ENCODE measurements around the gene CERS4.

CERS4 gene

DNA sequence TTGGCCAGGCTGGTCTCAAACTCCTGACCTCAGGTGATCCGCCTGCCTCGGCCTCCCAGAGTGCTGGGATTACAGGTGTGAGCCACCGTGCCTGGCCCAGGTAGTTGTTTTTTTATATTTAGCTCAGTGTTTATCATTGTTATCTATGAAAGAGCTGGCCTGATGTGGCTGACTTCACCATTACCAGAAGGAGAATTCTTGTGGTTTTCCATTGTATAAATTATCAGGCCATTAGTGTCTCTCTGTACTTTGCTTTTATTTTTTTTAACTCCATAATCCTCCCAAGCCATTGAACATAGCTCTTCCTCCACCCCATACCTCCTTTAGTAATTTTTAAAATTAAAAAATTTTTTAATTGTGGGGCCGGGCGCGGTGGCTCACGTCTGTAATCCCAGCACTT, 24.2 kb downstream of the CERS4 start:
- Histone ChIP-seq H2AFZ (ENCODE audit: low read depth, low read length) (no peak overlapping the region), H3K9ac (ENCODE audit: low read depth, low read length) (no peak overlapping the region), H3K27ac (ENCODE audit: low read length) (no peak overlapping the region), H3K4me3 (ENCODE audit: low read depth in 1 of 2, low read length in 2 of 2) (no peak overlapping the region), H3K36me3 (ENCODE audit: insufficient read depth, low read length) (no peaks in the 10 kb centered on the region), H3K4me1 (ENCODE audit: insufficient read depth, low read length) (no peaks in the 10 kb centered on the region), H3K4me2 (ENCODE audit: insufficient read depth, low read length) (no peak overlapping the region), H3K27me3 (ENCODE audit: insufficient read depth, low read length, poor library complexity) (no peaks in the 10 kb centered on the region), H3K79me2 (ENCODE audit: insufficient read depth, low read length) (no peaks in the 10 kb centered on the region), H3K9me3 (ENCODE audit: insufficient read depth, low read length, severe bottlenecking) (peaks cover 6% of the 10 kb centered on the region), H4K20me1 (ENCODE audit: insufficient read depth, low read length) (no peaks in the 10 kb centered on the region)
- ATAC-seq (ENCODE audit: insufficient read depth, low read depth) (no peak), DNase-seq (no peak)
- TF ChIP-seq, protein P1, sequence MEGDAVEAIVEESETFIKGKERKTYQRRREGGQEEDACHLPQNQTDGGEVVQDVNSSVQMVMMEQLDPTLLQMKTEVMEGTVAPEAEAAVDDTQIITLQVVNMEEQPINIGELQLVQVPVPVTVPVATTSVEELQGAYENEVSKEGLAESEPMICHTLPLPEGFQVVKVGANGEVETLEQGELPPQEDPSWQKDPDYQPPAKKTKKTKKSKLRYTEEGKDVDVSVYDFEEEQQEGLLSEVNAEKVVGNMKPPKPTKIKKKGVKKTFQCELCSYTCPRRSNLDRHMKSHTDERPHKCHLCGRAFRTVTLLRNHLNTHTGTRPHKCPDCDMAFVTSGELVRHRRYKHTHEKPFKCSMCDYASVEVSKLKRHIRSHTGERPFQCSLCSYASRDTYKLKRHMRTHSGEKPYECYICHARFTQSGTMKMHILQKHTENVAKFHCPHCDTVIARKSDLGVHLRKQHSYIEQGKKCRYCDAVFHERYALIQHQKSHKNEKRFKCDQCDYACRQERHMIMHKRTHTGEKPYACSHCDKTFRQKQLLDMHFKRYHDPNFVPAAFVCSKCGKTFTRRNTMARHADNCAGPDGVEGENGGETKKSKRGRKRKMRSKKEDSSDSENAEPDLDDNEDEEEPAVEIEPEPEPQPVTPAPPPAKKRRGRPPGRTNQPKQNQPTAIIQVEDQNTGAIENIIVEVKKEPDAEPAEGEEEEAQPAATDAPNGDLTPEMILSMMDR (IDR thresholded peaks at IDR 0.05; ENCODE audit: borderline replicate concordance, extremely low read depth, low read length, poor library complexity, severe bottlenecking) = no peak
- no peak for TF ChIP-seq EZH2 (IDR thresholded peaks at IDR 0.05; ENCODE audit: borderline replicate concordance, low read depth, low read length, severe bottlenecking)

DNA sequence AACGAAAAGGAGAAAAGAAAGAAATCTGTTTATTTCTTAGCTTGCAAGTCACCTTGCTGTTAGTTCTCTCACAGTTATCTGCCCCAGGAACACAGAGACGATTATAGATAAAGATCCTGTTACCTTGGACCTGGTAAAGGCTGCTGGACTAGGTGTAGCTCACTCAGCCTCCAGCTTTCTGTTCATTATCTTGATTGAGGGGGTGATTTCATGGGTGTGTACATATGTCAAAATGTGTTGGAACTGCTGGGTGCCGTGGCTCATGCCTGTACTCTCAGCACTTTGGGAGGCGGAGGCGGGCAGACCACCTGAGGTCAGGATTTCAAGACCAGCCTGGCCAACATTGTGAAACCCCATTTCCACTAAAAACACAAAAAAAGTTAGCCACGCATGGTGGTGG, 27.9 kb downstream of the CERS4 start:
- Histone ChIP-seq H3K79me2 (ENCODE audit: insufficient read depth, low read length) (no peaks in the 10 kb centered on the region), H3K4me3 (ENCODE audit: low read depth in 1 of 2, low read length in 2 of 2) (no peak overlapping the region), H3K9me3 (ENCODE audit: insufficient read depth, low read length, severe bottlenecking) (no peaks in the 10 kb centered on the region), H3K9ac (ENCODE audit: low read depth, low read length) (no peak overlapping the region), H3K27ac (ENCODE audit: low read length) (no peak overlapping the region), H3K36me3 (ENCODE audit: insufficient read depth, low read length) (no peaks in the 10 kb centered on the region), H3K27me3 (ENCODE audit: insufficient read depth, low read length, poor library complexity) (no peaks in the 10 kb centered on the region), H4K20me1 (ENCODE audit: insufficient read depth, low read length) (no peaks in the 10 kb centered on the region), H3K4me2 (ENCODE audit: insufficient read depth, low read length) (no peak overlapping the region), H3K4me1 (ENCODE audit: insufficient read depth, low read length) (no peaks in the 10 kb centered on the region), H2AFZ (ENCODE audit: low read depth, low read length) (no peak overlapping the region)
- TF ChIP-seq, protein P1 (IDR thresholded peaks at IDR 0.05; ENCODE audit: borderline replicate concordance, extremely low read depth, low read length, poor library complexity, severe bottlenecking) = no peak
- no peak for TF ChIP-seq EZH2 (IDR thresholded peaks at IDR 0.05; ENCODE audit: borderline replicate concordance, low read depth, low read length, severe bottlenecking)
- DNase-seq (no peak), ATAC-seq (ENCODE audit: insufficient read depth, low read depth) (no peak)

DNA sequence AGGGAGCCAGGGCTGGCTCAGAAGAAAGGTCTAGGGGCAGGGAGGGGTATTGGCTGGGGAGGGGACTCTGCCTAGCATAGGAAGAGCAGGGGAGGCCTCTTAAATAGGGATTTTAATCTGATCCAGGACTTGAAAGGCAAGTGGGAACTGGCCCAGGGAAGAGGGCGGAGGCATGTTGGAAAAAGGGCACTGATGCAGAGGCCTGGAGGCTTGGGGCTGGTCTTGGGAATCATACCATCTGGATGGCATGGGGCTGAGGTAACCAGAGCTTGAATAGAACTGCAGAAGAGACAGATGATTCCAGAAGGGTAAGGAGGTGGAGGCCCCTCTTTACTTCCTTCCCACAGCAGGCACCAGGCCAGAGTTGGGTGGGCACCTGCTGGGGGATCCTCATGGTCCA, 29.1 kb downstream of the CERS4 start:
- H3K36me3 ChIP-seq (ENCODE audit: insufficient read depth, low read length) = no peaks in the 10 kb centered on the region
- H2AFZ ChIP-seq (ENCODE audit: low read depth, low read length) = no peak overlapping the region
- H3K4me1 ChIP-seq (ENCODE audit: insufficient read depth, low read length) = no peaks in the 10 kb centered on the region
- no peaks in the 10 kb centered on the region for H3K27me3 ChIP-seq (ENCODE audit: insufficient read depth, low read length, poor library complexity)
- no peak overlapping the region for H3K27ac ChIP-seq (ENCODE audit: low read length)
- DNase-seq (no peak), ATAC-seq (ENCODE audit: insufficient read depth, low read depth) (no peak)
- no peaks in the 10 kb centered on the region for H3K79me2 ChIP-seq (ENCODE audit: insufficient read depth, low read length)
- no peak overlapping the region for H3K4me3 ChIP-seq (ENCODE audit: low read depth in 1 of 2, low read length in 2 of 2)
- H3K4me2 ChIP-seq (ENCODE audit: insufficient read depth, low read length) = no peak overlapping the region
- TF ChIP-seq, protein P1 (IDR thresholded peaks at IDR 0.05; ENCODE audit: borderline replicate concordance, extremely low read depth, low read length, poor library complexity, severe bottlenecking) = no peak
- TF ChIP-seq EZH2 (IDR thresholded peaks at IDR 0.05; ENCODE audit: borderline replicate concordance, low read depth, low read length, severe bottlenecking) = no peak
- H3K9ac ChIP-seq (ENCODE audit: low read depth, low read length) = no peak overlapping the region
- H3K9me3 ChIP-seq (ENCODE audit: insufficient read depth, low read length, severe bottlenecking) = peaks cover 3% of the 10 kb centered on the region
- H4K20me1 ChIP-seq (ENCODE audit: insufficient read depth, low read length) = no peaks in the 10 kb centered on the region

All from DND-41 (cell line).